Heart left ventricle (tissue), 16 donors: ENCODE data around the gene SUDS3. TPM values are rescaled to one million over a fixed set of nuclear protein-coding genes. Genes with fewer than 3 reads are reported as not detected.

Source experiments
- ATAC-seq, 4 donors: fragments of 200-7000 bp; cut with Tn5 transposase; one replicate each; pipeline ENCODE4 v1.9.1; 2020 to 2022; ENCODE audit warnings: moderate library complexity in 4 of 4, mild to moderate bottlenecking in 3 of 4, moderate number of reproducible peaks in 1 of 4
- DNase-seq, 5 donors: peaks; one replicate each; pipeline ENCODE4 v3.0.0-alpha.2; 2020
- H3K27ac ChIP-seq, 12 donors: fragments of 200-600 bp; sonication (generic) in 4 of 12; one replicate each; pipeline versions ENCODE4 v1.5.0 to v1.8.0; 2016 to 2022; ENCODE audit warnings: mild to moderate bottlenecking in 2 of 12
- H3K27me3 ChIP-seq, 9 donors: fragments of 200-600 bp; sonication (generic) in 2 of 9; one replicate each; pipeline versions ENCODE4 v1.5.1 to v1.8.0; 2016 to 2022; ENCODE audit warnings: mild to moderate bottlenecking in 3 of 9
- H3K36me3 ChIP-seq, 9 donors: fragments of 200-600 bp; sonication (generic) in 2 of 9; one replicate each; pipeline versions ENCODE4 v1.5.0 to v1.8.0; 2018 to 2022; ENCODE audit warnings: mild to moderate bottlenecking in 2 of 9
- H3K4me1 ChIP-seq, 12 donors: fragments of 200-600 bp; sonication (generic) in 4 of 12; one replicate each; pipeline versions ENCODE4 v1.5.0 to v1.8.0; 2016 to 2022; ENCODE audit warnings: mild to moderate bottlenecking in 3 of 12
- H3K4me3 ChIP-seq, 12 donors: fragments of 200-600 bp; sonication (generic) in 4 of 12; one replicate each; pipeline versions ENCODE4 v1.5.0 to v1.8.0; 2017 to 2022; ENCODE audit warnings: mild to moderate bottlenecking in 9 of 12, moderate library complexity in 4 of 12
- H3K9me3 ChIP-seq, 12 donors: fragments of 200-600 bp; sonication (generic) in 4 of 12; one replicate each; pipeline versions ENCODE4 v1.5.0 to v1.8.0; 2016 to 2022; ENCODE audit warnings: mild to moderate bottlenecking in 1 of 12
- CTCF ChIP-seq, 12 donors: fragments of 200-600 bp; sonication (generic) in 4 of 12; IDR thresholded peaks; one replicate each; pipeline versions ENCODE4 v1.5.0 to v1.8.0; 2018 to 2022; ENCODE audit warnings: antibody characterized with exemption in 12 of 12, mild to moderate bottlenecking in 5 of 12
- POLR2A ChIP-seq, 2 donors: fragments of 450-650 bp; IDR thresholded peaks; one replicate each; pipeline ENCODE4 v1.6.1; 2017; ENCODE audit warnings: antibody characterized with exemption in 2 of 2, mild to moderate bottlenecking in 2 of 2, moderate library complexity in 2 of 2
- WGBS, 4 donors: extraction: QIAGEN DNeasy Blood & Tissue Kit in 2 of 4; methylation state at CpG; one replicate each; pipeline versions ENCODE4 v1.1.5 to v1.1.7; 2013 to 2018; 5-methylcytosine and 5-hydroxymethylcytosine counted together
- intact Hi-C, 10 donors: fragments of 100-400 bp; cut with DNase I; formaldehyde crosslinking; loops; one replicate each; pipeline versions ENCODE4 v1.11.1 to v1.14.2; 2022
- polyA plus RNA-seq, 2 donors: library from polyadenylated mRNA; stranded (reverse); fragments of 200-250 nt; gene quantifications; one replicate each; pipeline ENCODE4 v1.2.3, GENCODE V29; 2013
- total RNA-seq, 9 donors: library from RNA; depleted of rRNA in 2 of 9; stranded (reverse); fragments of >200 nt in 2 of 9; fragmentation: NEBNext Ultra II Directional in 3 of 9; extraction: Animal tissue kit (Norgen Biotek cat#: 25700) in 3 of 9; gene quantifications; one replicate each; pipeline versions ENCODE4 v1.1.0 to v1.2.4, GENCODE V29; 2016 to 2023
- donor health status: ischemic (EF 13 %, LVEDD 7.1; RV severe dilation, severe dysfunction).
- donor health status: healthy with polysubstance abuse.
- donor health status: DM: no; HTN: yes; CAD: no.
- donor health status: DM: no; HTN: no; CAD: no.
- donor health status: ischemic (EF 25% LVEDD 6.9; RV normal size, moderate dysfunction).
- donor health status: ischemic (EF 25% LVEDD 5.7; RV mildly dilated, moderate dysfunction).
- donor health status: healthy.
- donor health status: DM: yes; HTN: yes; CAD: no.
- donor health status: ischemic (EF 35%, LVEDD 5.7; RV mildly dilated, moderate dysfunction).
- donor health status: nonischemic (EF 11% LVEDD 7.7; RV severe dilation, severe dysfunction).
- donor health status: DM: yes; HTN: yes; CAD: no.
- donor health status: PGD.
- donor health status: ischemic (EF 29% LVEDD 5.4; RV normal size, mild dysfunction).
- donor health status: nonischemic (EF 23%, LVEDD 6.1; RV moderate dilation, normal function).

SUDS3 gene
- total and polyA plus RNA-seq, 11 donors = 8.0 to 32.1 (median 21.4) TPM

GRCh38 chr12:118372541-118373495, 3.5 kb upstream of the SUDS3 start, which contains the start of gene TAOK3:
Gene TAOK3 (minus strand): TSS chr12:118372907. CDS start chr12:118255567, 117,340 bp downstream.
- no peaks in the 10 kb centered on the region for H3K36me3 ChIP-seq
- peak within 1 kb of the TSS; percentile 70 to 97 (median 90) for H3K4me3 ChIP-seq
- H3K4me1 ChIP-seq = peaks cover 0 to 60% (median 33%) of the 10 kb centered on the region in 12 donors
- DNase-seq (peak; percentile 98 to 99 (median 99)), ATAC-seq (peak; percentile 93 to 97 (median 96))
- H3K27me3 ChIP-seq = no peaks in the 10 kb centered on the region
- peak in 1 of 12 donors; percentile 18 for TF ChIP-seq CTCF (IDR thresholded peaks at IDR 0.05)
- peak; percentile 74 to 97 for TF ChIP-seq POLR2A (IDR thresholded peaks at IDR 0.05)
- H3K27ac ChIP-seq = peak within 1 kb of the TSS; percentile 45 to 98 (median 94)
- 0 to 1% (median 0%) methylated on average over 58 to 75 of the region's 75 CpGs for WGBS, 4 donors
- no peaks in the 10 kb centered on the region for H3K9me3 ChIP-seq
- intact Hi-C loops = loop anchor here in 5 of 10 donors (5.0 to 10.0 kb wide), 4 partner anchors 236 to 498 kb away; partner anchors contain the start of genes PEBP1 (in 1 of the 5) and WSB2 (in 1 of the 5)

DNA sequence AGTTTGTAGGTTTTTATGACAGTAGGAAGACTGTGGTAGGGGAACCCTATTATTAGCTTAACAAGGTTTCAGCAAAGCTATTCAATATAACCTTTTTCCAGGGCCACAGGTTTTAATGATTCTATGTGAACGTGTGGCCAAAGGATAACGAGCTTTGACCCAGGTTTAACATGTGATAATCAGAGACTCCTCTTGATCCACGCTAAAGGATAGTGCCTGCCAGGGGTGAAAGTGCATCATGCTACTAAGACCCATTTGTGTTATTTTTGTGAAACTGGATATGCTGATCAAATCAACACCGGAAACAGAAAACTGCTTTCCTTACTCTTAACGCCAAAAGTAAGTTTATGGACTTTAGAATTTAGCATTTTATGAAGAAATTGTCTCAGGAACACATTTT, 2.7 kb upstream of the SUDS3 start:
- Histone ChIP-seq H3K9me3 (no peaks in the 10 kb centered on the region), H3K4me1 (peaks cover 0 to 68% (median 35%) of the 10 kb centered on the region in 12 donors), H3K27ac (peak overlapping the region; percentile 45 to 98 (median 94)), H3K4me3 (peak overlapping the region; percentile 49 to 97 (median 88)), H3K36me3 (peaks cover 0 to under 1% (median 0%) of the 10 kb centered on the region in 9 donors), H3K27me3 (no peaks in the 10 kb centered on the region)
- WGBS, 4 donors = 57 to 63% (median 61%) methylated on average over 5 of the region's 5 CpGs
- TF ChIP-seq CTCF (IDR thresholded peaks at IDR 0.05) = no peak
- no peak for TF ChIP-seq POLR2A (IDR thresholded peaks at IDR 0.05)
- ATAC-seq (no peak), DNase-seq (no peak)
- intact Hi-C loops = loop anchor here in 5 of 10 donors (2.0 to 10.0 kb wide), 6 partner anchors 191 to 499 kb away; partner anchors contain the start of genes WSB2 (in 2 of the 5) and PEBP1 (in 1 of the 5)

DNA sequence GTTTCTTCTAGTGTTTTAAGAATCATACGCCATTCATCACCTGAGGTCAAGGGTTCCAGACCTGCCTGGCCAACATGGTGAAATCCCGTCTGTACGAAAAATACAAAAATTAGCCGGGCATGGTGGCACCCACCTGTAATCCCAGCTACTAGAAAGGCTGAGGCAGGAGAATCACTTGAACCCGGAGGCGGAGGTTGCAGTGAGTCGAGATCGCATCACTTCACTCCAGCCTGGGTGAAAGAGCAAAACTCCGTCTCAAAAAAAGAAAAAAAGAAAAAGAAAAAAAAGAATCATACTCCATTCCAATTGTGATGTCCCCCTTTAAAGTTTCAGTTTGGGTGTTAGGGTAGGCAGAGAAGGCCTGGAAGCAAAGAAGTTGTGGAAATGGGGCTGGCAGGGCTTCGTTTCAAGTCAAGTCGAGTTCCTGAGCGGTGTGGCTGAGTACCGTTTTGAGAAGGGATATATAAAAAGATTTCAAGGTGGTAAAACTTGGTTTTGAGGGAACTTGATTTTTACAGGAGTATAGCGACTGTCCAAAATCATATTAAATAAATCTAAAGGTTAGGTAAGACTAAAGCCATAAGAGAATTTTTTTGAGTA, 2.1 kb upstream of the SUDS3 start:
- Histone ChIP-seq H3K9me3 (no peaks in the 10 kb centered on the region), H3K27ac (peak overlapping the region in 11 of 12 donors; percentile 85 to 98 (median 95)), H3K4me3 (peak overlapping the region in 2 of 12 donors; percentile 91 to 92), H3K27me3 (no peaks in the 10 kb centered on the region), H3K4me1 (peaks cover 0 to 69% (median 35%) of the 10 kb centered on the region in 12 donors), H3K36me3 (peaks cover 0 to 7% (median 2%) of the 10 kb centered on the region in 9 donors)
- no peak for ATAC-seq
- WGBS, 4 donors = 93 to 95% (median 94%) methylated on average over 14 of the region's 14 CpGs
- intact Hi-C loops = loop anchor here in 5 of 10 donors (2.0 to 10.0 kb wide), 6 partner anchors 191 to 499 kb away; partner anchors contain the start of genes WSB2 (in 2 of the 5) and PEBP1 (in 1 of the 5)
- no peak for TF ChIP-seq CTCF (IDR thresholded peaks at IDR 0.05)
- no peak for TF ChIP-seq POLR2A (IDR thresholded peaks at IDR 0.05)
- DNase-seq = no peak
